ENCODE measurements around the gene CREG2.

DNA sequence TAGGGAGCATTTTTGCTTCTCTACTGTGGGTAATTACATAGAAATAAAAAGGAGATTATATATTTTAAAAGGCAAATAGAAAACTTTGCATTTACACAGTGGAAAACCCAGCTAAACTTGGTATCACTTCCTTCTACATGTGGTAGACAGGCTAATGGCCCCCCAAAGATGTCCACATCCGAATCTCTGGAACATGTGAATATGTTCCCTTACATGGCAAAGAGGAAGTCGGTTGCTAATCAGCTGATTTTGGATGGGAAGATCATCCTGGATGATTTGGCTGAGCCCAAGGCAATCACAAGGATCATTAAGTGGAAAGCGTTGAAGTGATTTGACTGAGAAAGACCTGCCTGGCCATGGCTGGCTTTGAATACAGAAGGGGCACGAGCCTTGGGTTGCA is 26.2 kb downstream of the CREG2 start:
- TF ChIP-seq CTCF (IDR thresholded peaks at IDR 0.05; ENCODE audit: insufficient read depth, low read length), result no peak
- TF ChIP-seq POLR2AphosphoS5 (IDR thresholded peaks at IDR 0.05; ENCODE audit: low read depth), result no peak
- TF ChIP-seq, protein P1, sequence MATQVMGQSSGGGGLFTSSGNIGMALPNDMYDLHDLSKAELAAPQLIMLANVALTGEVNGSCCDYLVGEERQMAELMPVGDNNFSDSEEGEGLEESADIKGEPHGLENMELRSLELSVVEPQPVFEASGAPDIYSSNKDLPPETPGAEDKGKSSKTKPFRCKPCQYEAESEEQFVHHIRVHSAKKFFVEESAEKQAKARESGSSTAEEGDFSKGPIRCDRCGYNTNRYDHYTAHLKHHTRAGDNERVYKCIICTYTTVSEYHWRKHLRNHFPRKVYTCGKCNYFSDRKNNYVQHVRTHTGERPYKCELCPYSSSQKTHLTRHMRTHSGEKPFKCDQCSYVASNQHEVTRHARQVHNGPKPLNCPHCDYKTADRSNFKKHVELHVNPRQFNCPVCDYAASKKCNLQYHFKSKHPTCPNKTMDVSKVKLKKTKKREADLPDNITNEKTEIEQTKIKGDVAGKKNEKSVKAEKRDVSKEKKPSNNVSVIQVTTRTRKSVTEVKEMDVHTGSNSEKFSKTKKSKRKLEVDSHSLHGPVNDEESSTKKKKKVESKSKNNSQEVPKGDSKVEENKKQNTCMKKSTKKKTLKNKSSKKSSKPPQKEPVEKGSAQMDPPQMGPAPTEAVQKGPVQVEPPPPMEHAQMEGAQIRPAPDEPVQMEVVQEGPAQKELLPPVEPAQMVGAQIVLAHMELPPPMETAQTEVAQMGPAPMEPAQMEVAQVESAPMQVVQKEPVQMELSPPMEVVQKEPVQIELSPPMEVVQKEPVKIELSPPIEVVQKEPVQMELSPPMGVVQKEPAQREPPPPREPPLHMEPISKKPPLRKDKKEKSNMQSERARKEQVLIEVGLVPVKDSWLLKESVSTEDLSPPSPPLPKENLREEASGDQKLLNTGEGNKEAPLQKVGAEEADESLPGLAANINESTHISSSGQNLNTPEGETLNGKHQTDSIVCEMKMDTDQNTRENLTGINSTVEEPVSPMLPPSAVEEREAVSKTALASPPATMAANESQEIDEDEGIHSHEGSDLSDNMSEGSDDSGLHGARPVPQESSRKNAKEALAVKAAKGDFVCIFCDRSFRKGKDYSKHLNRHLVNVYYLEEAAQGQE (IDR thresholded peaks at IDR 0.05; ENCODE audit: insufficient replicate concordance, low read depth), result no peak
- no peak for TF ChIP-seq SPI1 (IDR thresholded peaks at IDR 0.05; ENCODE audit: borderline replicate concordance, low read depth)

Measured in HL-60 (cell line).